ENCODE data around the gene MDM1. TPM values are rescaled to one million over a fixed set of nuclear protein-coding genes. Genes with fewer than 3 reads are reported as not detected.

Gene MDM1
- total and polyA plus RNA-seq, 10 donors = 13.5 to 38.9 (median 21.9) TPM

DNA sequence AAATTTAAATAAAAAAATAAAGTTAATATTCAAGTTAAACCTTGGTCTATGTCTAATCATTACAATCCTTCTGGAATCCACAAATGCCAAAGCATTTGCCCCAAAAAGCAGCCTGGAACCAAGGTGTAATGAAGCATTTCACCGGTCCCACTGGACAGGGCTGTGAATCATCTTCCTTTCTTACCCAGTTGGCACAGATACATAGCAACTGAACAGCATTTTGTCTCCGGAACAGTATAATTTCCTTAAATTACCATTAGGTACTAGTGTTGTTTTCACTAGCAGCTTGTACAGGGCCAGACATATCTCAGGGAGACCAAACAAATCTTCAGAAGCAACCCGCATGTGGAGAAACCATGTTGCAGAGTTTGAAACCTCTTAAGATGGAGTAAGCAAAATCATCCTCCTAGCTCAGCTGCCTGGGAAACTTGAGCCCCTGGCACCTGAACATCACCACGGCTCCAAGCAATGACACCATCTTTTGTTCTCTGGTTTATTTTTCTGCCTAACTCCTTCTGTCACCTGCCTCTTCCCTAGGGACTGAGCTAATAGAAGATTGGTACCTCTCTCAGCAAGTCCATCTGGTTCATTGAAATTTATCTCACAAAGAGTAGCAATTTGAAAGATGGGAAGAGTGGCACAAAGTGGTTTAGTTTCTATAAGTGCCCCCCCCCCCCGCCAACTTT lies 17.9 kb upstream of the MDM1 start:
- H3K4me1 ChIP-seq = no peaks in the 10 kb centered on the region
- H3K9me3 ChIP-seq = no peaks in the 10 kb centered on the region
- 78 to 96% (median 90%) methylated on average over 5 of the region's 5 CpGs for WGBS, 5 donors
- H3K4me3 ChIP-seq = no peak overlapping the region
- intact Hi-C loops (cut with DNase I; ENCODE audit: low total_unique reads) = loop anchor here (10.0 kb wide), 1 partner anchor 335 kb away; the partner anchor contains the start of gene NUP107
- H3K36me3 ChIP-seq = no peaks in the 10 kb centered on the region
- no peaks in the 10 kb centered on the region for H3K27me3 ChIP-seq (replicated peaks in 1 of 7)
- no peak overlapping the region for H3K27ac ChIP-seq
- no peak for DNase-seq
- TF ChIP-seq CTCF (IDR thresholded peaks at IDR 0.05 in 8 of 11, conservative IDR thresholded peaks at IDR 0.05 in 3 of 11) = no peak

- DNase-seq = no peak
- Histone ChIP-seq H3K4me3 (no peak overlapping the region), H3K4me1 (no peaks in the 10 kb centered on the region), H3K27me3 (replicated peaks in 1 of 7) (no peaks in the 10 kb centered on the region), H3K36me3 (no peaks in the 10 kb centered on the region), H3K9me3 (no peaks in the 10 kb centered on the region), H3K27ac (no peak overlapping the region)
- intact Hi-C loops (cut with DNase I; ENCODE audit: low total_unique reads) = no loop called here
- TF ChIP-seq CTCF (IDR thresholded peaks at IDR 0.05 in 8 of 11, conservative IDR thresholded peaks at IDR 0.05 in 3 of 11) = no peak
- no peak for TF ChIP-seq POLR2A (IDR thresholded peaks at IDR 0.05)
- TF ChIP-seq POLR2AphosphoS5 (IDR thresholded peaks at IDR 0.05) = no peak
- WGBS, 5 donors = 57 to 86% (median 76%) methylated on average over 2 of the region's 2 CpGs
Measured at GRCh38 chr12:68349220-68349621, 17.1 kb upstream of the MDM1 start.

DNA sequence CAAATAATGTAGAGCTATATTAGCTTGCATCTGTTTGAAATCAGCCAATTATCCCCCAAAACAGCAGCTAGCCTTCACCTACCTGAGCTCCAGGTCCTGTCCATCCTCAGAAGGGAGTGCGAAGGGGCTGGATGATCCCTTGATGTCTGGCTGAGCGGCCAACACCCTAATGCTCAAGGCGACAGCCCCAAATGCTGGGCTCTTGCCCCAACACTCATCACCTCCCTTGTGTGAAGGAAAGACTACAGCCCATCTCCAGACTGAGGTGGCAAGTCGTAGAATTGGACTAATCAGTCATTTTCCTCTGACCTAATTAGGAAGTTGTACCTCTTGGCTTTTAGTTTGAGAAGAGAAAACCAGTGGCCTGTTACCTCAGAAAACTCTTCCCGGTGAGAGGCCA lies 16.3 kb upstream of the MDM1 start:
- WGBS, 5 donors = 75 to 90% (median 84%) methylated on average over 5 of the region's 5 CpGs
- Histone ChIP-seq H3K36me3 (no peaks in the 10 kb centered on the region), H3K4me3 (no peak overlapping the region), H3K4me1 (no peaks in the 10 kb centered on the region), H3K27me3 (replicated peaks in 1 of 7) (no peaks in the 10 kb centered on the region), H3K27ac (no peak overlapping the region), H3K9me3 (no peaks in the 10 kb centered on the region)
- no peak for DNase-seq
- intact Hi-C loops (cut with DNase I; ENCODE audit: low total_unique reads) = no loop called here
- TF ChIP-seq POLR2AphosphoS5 (IDR thresholded peaks at IDR 0.05) (no peak), CTCF (IDR thresholded peaks at IDR 0.05 in 8 of 11, conservative IDR thresholded peaks at IDR 0.05 in 3 of 11) (no peak), POLR2A (IDR thresholded peaks at IDR 0.05) (no peak)

- Histone ChIP-seq H3K9me3 (no peaks in the 10 kb centered on the region), H3K27me3 (replicated peaks in 1 of 7) (no peaks in the 10 kb centered on the region), H3K27ac (no peak overlapping the region), H3K4me3 (no peak overlapping the region), H3K36me3 (no peaks in the 10 kb centered on the region), H3K4me1 (peaks cover 0 to 3% (median 0%) of the 10 kb centered on the region in 6 donors)
- no peak for DNase-seq
- 38 to 52% (median 50%) methylated on average over 3 of the region's 3 CpGs for WGBS, 5 donors
- TF ChIP-seq CTCF (IDR thresholded peaks at IDR 0.05 in 8 of 11, conservative IDR thresholded peaks at IDR 0.05 in 3 of 11) (no peak), POLR2AphosphoS5 (IDR thresholded peaks at IDR 0.05) (no peak), POLR2A (IDR thresholded peaks at IDR 0.05) (no peak)
- intact Hi-C loops (cut with DNase I; ENCODE audit: low total_unique reads) = no loop called here
Measured at GRCh38 chr12:68345763-68346162, 13.6 kb upstream of the MDM1 start.
